Activated naive CD8-positive, alpha-beta T cell treated with anti-CD3 and anti-CD28 coated beads, Interleukin-2, amount 50 U/mL, for 24 hours (primary cell): ENCODE results near the gene PRSS22.

Experiments
- ATAC-seq: fragments of 150-1000 bp; cut with Tn5 transposase; one replicate; pipeline ENCODE4 v1.10.0; 2021
- DNase-seq: peaks from one replicate; pipeline ENCODE4 v3.0.0; 2021
- H3K27ac Mint-ChIP-seq: one replicate; pipeline ENCODE4 v1.8.0; 2021; ENCODE audit warnings: mild to moderate bottlenecking, mixed read lengths
- H3K27me3 Mint-ChIP-seq: one replicate; pipeline ENCODE4 v1.8.0; 2021; ENCODE audit warnings: mixed read lengths
- H3K36me3 Mint-ChIP-seq: one replicate; pipeline ENCODE4 v1.8.0; 2021; ENCODE audit warnings: low read depth, mixed read lengths
- H3K4me1 Mint-ChIP-seq: one replicate; pipeline ENCODE4 v1.8.0; 2021; ENCODE audit warnings: mixed read lengths
- H3K4me3 Mint-ChIP-seq: one replicate; pipeline ENCODE4 v1.8.0; 2021; ENCODE audit warnings: mild to moderate bottlenecking, moderate library complexity, mixed read lengths
- H3K9me3 Mint-ChIP-seq: one replicate; pipeline ENCODE4 v1.8.0; 2021; ENCODE audit warnings: mixed read lengths

The PRSS22 gene

DNA sequence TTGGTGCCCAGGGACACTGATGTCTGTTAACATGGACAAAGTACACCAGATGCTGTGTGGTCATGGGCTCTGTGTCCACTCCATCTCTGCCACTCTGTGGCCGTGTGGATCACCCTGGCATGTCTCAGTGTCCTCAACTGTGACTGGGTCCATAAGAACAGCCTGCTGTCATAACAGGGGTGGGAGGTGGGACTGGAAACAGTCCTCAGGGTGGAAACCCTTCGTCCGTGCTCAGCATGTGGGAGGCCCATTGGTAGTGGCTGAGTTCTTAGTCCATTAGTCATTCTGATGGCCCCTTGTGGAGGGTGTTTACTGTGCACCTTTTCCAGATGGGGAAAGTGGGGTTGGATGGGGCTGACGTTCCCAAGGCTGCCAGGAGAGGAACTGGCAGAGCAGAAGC is 37.8 kb upstream of the PRSS22 start:
- no peaks in the 10 kb centered on the region for H3K9me3 Mint-ChIP-seq
- H3K36me3 Mint-ChIP-seq = no peaks in the 10 kb centered on the region
- ATAC-seq (no peak), DNase-seq (no peak)
- H3K27ac Mint-ChIP-seq = no peak overlapping the region
- H3K4me1 Mint-ChIP-seq = no peaks in the 10 kb centered on the region
- H3K27me3 Mint-ChIP-seq = no peaks in the 10 kb centered on the region
- H3K4me3 Mint-ChIP-seq = no peak overlapping the region

DNA sequence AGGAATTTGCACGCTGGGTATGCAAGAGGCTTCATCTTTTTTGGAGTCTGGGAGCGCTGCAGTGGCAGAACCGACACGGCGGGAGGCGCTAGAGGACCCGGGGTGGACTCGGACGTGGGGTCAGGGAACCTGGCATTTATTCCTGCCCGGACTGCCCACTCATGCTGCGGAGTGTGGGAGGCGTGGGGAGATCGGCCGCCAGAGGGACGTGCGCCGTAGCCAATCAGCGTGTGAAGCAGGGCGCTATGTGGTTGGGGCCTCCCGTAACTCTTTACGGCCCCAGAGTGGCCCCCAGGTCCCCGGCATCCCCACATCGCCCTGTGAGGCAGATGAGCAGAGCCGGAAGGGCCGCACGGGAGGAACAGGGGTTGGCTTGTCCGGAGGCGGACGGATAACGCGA is 36.3 kb upstream of the PRSS22 start:
- ATAC-seq = no peak
- H3K4me3 Mint-ChIP-seq = no peak overlapping the region
- no peak for DNase-seq
- no peaks in the 10 kb centered on the region for H3K36me3 Mint-ChIP-seq
- no peak overlapping the region for H3K27ac Mint-ChIP-seq
- no peaks in the 10 kb centered on the region for H3K4me1 Mint-ChIP-seq
- H3K27me3 Mint-ChIP-seq = no peaks in the 10 kb centered on the region
- H3K9me3 Mint-ChIP-seq = no peaks in the 10 kb centered on the region

DNA sequence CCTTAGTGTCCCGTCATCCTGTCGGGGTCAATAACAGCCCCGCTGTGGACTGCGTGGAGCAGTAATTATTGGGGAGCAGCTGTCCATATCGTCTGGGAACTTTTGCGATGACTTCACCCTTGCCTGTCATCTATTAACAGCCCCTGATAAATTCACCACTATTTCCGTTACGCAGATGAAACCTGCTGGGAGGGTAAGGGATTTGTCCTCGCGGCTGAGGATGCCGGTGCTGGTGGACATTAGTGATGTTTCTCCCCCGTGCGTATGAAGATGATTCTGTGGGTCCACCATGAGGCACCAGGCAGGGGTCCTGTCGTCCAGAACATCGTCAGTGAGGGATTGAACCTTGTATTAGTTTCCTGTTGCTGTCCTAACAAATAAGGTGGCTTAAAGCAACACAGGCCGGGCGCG is 26.1 kb upstream of the PRSS22 start:
- ATAC-seq = no peak
- H3K36me3 Mint-ChIP-seq = no peaks in the 10 kb centered on the region
- peaks cover 26% of the 10 kb centered on the region for H3K4me1 Mint-ChIP-seq
- H3K4me3 Mint-ChIP-seq = peak overlapping the region; percentile 87
- no peak for DNase-seq
- no peaks in the 10 kb centered on the region for H3K27me3 Mint-ChIP-seq
- peak overlapping the region; percentile 85 for H3K27ac Mint-ChIP-seq
- peaks cover 4% of the 10 kb centered on the region for H3K9me3 Mint-ChIP-seq

DNA sequence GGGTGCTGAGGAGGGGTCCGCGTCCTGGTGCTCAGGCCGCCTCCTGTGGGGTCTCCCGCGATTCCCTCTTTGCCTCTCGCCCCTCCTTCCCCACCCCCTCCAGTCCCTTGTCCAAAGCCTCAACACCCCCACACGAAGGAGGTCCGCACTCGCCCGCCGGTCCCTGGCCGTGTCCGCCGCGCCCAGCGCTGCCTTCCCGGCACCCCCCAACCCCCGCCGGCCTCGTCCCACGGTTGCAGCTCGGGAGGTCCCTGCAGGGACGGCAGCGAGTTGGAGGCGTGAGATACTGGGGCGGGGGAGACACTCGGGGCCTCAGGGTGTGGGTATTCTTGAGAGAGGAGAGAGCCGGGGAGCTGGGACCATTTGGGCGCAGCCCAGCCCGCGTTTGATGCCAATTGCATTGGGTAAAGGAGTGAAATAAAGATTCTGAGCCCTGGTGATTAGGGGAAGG is 25.5 kb upstream of the PRSS22 start:
- peak overlapping the region; percentile 85 for H3K27ac Mint-ChIP-seq
- ATAC-seq (no peak), DNase-seq (peak; percentile 21)
- no peaks in the 10 kb centered on the region for H3K36me3 Mint-ChIP-seq
- H3K4me1 Mint-ChIP-seq = peaks cover 26% of the 10 kb centered on the region
- H3K27me3 Mint-ChIP-seq = no peaks in the 10 kb centered on the region
- peak overlapping the region; percentile 87 for H3K4me3 Mint-ChIP-seq
- peaks cover 4% of the 10 kb centered on the region for H3K9me3 Mint-ChIP-seq

DNA sequence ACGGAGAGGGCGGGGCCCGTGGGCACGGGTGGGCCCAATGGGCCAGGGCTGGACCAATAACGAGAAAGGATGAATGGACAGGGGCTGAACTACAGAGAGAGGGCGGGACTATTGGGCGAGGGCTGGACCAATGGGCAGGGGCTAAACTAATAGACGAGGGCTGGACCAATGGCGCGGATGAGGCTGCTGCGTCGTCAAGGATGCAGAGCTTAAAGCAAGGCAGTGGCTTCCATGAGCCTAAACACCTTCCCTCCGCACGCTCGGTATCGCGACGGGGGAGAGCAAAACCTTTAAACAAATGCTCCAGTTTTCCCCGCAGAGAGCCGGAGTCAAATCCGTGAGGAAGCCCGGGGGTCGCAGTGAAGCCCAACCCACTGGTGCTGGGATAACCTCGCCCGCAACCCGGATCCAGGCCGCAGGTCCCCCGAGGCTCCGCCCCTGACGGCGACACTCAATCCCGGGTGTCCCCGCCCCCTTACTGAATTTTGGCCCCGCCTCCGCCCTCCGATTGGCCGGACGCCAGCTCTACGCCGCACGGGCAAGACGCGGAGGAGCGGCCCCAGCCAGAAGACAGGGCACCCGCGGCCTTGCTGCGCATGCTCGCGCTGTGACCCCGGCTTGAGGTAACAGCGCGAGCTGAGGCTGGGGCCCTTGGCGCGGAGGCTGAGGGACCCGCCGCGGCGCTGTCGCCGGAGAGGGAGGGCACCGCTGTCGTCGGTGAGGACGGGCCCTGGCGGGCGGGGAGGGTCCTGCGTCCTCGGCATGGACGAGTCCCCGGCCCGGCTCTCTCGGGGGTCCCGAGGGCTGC is 24.9 kb upstream of the PRSS22 start, which contains the start of gene FLYWCH2:
FLYWCH2 (plus strand) TSS at position 566 of the 808 bp plus-strand sequence. CDS start 13,235 bp downstream, outside the sequence.
- DNase-seq (peak; percentile 100), ATAC-seq (peak; percentile 94)
- peak within 1 kb of the TSS; percentile 87 for H3K4me3 Mint-ChIP-seq
- H3K4me1 Mint-ChIP-seq = peaks cover 26% of the 10 kb centered on the region
- H3K27ac Mint-ChIP-seq = peak within 1 kb of the TSS; percentile 89
- H3K9me3 Mint-ChIP-seq = peaks cover 4% of the 10 kb centered on the region
- H3K27me3 Mint-ChIP-seq = no peaks in the 10 kb centered on the region
- no peaks in the 10 kb centered on the region for H3K36me3 Mint-ChIP-seq

DNA sequence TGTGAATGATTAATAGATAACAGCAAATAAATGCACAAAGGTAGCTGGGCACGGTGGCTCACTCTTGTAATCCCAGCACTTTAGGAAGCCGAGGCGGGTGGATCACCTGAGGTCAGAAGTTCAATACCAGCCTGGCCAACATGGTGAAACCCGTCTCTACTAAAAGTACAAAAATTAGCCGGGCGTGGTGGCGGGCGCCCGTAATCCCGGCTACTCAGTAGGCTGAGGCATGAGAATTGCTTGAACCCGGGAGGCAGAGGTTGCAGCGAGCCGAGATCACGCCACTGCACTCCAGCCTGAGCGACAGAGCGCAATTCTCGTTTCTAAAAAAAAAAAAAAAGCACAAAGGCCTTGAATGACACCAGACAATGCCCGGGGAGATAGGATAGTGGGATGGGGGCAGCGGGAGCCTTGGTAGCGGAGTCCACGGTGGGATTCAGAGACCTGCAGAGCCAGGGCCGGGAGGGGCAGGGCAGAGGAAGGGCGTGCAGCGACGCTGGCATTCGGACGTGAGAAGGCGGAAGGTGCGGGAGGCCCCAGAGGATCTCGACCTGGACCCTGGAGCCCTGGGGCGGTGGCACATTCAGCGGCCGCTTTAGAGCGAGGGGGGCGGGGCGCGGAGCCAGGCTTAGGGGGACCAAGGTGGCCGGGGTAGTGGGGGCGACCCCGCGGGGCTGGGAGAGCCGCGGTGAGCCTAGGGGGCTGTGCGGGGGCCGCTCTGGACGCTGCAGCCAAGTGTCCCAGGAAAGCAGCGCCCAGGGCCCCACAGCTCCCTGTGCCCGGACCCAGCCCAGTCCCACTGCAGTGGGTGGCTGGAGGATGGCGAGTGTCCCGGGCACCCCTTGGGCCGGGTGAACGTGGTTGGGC is 24.0 kb upstream of the PRSS22 start:
- peak; percentile 47 for DNase-seq
- no peaks in the 10 kb centered on the region for H3K36me3 Mint-ChIP-seq
- peaks cover 26% of the 10 kb centered on the region for H3K4me1 Mint-ChIP-seq
- H3K4me3 Mint-ChIP-seq = peak overlapping the region; percentile 87
- peaks cover 4% of the 10 kb centered on the region for H3K9me3 Mint-ChIP-seq
- no peaks in the 10 kb centered on the region for H3K27me3 Mint-ChIP-seq
- ATAC-seq = peak; percentile 11
- H3K27ac Mint-ChIP-seq = peak overlapping the region; percentile 89

DNA sequence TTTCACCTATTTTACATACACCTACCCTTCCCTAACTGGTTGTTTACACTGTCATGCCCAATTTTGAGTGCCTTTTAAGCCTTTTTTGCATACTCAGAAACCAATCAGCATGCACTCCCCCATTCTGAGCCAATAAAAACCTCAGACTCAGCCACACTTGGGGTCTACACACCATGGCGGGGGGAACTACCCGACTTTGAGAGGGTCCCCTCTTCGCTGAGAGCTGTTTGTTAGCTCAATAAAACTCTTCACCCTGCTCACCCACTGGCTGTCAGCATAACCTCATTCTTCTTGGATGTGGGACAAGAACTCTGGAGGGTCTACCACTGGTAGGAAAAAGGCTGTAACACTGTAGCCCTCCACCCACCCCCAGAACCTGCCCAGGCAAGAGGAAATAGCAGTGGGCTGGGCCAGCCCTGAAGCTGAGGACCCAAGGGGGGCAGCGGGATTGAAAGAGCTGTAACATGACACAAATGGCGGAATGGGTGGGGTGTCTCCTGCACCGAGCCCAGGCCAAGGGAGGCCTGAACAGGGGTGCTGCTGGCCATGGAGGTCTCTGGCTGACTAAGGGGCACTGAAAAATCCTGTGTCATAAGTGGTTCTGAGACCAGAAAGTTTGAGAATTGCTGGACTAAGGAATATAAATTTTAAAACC is 22.0 kb upstream of the PRSS22 start:
- Mint-ChIP-seq H3K27ac (no peak overlapping the region), H3K4me1 (peaks cover 21% of the 10 kb centered on the region), H3K27me3 (no peaks in the 10 kb centered on the region), H3K36me3 (no peaks in the 10 kb centered on the region), H3K9me3 (peaks cover 4% of the 10 kb centered on the region), H3K4me3 (no peak overlapping the region)
- DNase-seq (no peak), ATAC-seq (no peak)

DNA sequence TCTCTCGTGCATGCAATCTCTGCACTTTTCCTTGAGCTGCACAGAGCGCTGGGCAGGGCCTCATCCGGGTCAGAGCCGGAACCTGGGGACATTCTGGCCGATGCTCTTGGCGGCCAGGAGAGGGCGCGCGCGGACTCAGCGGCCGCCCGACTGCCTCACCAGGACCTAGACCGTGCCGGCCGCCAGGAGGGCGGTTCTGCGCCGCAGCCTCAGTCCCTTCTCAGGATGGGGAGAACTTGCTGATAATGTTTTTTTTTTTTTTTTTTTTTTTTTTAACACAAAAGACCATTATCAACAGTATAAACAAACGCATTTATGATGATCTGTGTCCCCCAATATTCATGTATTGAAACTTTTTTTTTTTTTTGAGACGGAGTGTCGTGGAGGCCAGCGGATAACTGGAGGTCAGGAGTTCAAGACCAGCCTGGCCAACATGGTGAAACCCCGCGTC is 17.0 kb upstream of the PRSS22 start:
- peak; percentile 99 for ATAC-seq
- no peaks in the 10 kb centered on the region for H3K36me3 Mint-ChIP-seq
- no peaks in the 10 kb centered on the region for H3K27me3 Mint-ChIP-seq
- no peak overlapping the region for H3K4me3 Mint-ChIP-seq
- DNase-seq = peak; percentile 75
- no peak overlapping the region for H3K27ac Mint-ChIP-seq
- peaks cover 4% of the 10 kb centered on the region for H3K9me3 Mint-ChIP-seq
- peaks cover 7% of the 10 kb centered on the region for H3K4me1 Mint-ChIP-seq

DNA sequence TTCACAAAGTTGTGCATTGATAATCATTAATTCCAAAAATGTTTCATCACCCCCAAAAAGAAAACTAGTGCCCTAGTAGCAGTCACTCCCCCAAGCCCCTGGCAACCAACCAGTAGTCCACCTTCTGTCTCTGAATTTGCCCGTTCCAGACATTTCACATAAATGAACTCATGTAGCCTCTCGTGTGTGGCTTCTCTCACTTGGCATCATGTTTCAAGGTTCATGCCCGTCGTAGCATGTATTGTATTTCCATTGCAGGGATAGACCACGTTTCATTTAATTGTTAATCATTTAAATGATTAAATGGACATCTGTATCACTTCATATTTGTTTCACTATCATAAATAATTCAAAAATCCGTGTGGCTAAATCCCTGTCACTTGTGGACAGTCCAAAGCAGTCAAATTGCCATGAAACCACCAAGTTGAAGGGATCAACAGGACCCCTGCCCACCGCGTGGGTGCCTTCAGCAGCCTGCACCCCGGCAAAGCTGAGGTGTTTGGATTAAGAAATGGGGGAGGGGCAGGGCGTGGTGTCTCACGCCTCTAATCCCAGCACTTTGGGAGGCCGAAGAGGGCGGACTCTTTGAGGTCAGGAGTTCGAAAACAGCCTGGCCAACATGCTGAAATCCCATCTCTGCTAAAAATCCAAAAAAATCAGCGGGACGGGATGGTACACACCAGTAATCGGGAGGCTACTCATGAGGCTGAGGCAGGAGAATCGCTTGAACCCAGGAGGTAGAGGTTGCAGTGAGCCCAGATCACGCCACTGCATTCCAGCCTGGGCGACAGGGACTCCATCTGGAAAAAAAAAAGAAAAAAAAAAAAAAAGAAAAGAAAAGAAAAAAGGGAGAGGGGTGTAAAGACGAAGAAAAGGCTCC is 16.3 kb upstream of the PRSS22 start:
- Mint-ChIP-seq H3K27me3 (peaks cover 2% of the 10 kb centered on the region), H3K9me3 (no peaks in the 10 kb centered on the region), H3K4me1 (peaks cover 9% of the 10 kb centered on the region), H3K27ac (no peak overlapping the region), H3K4me3 (no peak overlapping the region), H3K36me3 (no peaks in the 10 kb centered on the region)
- ATAC-seq (no peak), DNase-seq (no peak)

DNA sequence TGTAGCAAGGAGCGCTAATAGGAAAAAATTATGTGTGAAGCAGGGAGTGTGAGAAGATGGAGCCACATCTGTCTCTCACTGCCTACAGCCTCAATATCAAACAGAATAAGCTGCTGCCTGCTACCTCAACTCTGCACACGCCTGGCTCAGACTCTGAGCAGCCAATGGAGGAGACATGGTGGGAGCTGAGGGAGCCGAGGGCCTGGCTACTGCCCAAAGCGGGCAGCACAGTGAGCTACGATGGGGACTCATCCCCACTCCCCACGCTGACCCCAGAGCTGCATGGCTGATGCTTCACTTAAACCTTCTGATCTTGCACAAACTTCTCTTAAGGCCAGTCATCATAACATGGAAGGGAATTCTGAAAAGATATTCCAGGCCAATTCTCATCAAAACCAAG is 14.0 kb upstream of the PRSS22 start:
- Mint-ChIP-seq H3K4me1 (peaks cover 20% of the 10 kb centered on the region), H3K36me3 (no peaks in the 10 kb centered on the region), H3K27ac (no peak overlapping the region), H3K27me3 (peaks cover 2% of the 10 kb centered on the region), H3K4me3 (no peak overlapping the region), H3K9me3 (no peaks in the 10 kb centered on the region)
- no peak for ATAC-seq
- DNase-seq = no peak

DNA sequence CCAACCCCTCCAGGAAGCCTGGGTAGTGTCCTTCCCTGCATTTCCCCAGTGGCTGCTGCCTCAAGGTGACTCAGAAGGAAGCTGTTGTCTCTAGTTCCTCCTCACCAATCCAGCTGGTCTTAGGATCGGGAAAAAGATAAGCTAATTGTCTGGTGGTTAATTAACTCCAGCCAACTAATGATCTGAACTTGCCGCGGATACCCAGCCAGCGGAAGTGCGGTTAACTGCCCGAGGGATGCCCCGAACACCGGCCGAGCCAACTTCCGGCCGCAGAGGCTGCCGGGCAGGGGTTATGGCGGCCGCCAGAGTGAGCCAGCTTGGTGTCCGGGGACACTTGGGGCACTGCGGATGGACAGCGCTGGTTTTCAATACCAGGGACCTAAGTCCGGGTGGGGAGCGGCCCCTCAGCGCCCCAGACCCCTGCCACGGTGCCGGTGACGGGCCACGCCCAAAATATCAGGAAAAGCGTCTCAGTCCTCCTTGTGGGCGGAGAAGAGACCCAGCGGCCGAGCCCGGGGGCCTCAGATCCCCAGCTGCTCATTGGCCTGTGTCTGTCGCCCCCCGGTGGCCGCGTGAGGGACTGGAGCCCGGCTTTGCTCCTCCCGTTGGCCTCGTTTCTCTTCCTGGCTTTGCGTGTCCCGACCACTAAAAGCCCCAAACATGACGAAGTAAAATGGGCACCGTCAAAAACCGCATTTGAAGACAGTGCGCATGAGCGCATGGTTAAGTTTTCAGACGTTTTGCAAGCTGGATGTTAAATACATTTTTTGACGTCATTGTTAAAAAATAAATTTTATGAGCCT is 10.2 kb upstream of the PRSS22 start:
- Mint-ChIP-seq H3K36me3 (no peaks in the 10 kb centered on the region), H3K9me3 (no peaks in the 10 kb centered on the region), H3K27ac (peak overlapping the region; percentile 89), H3K4me3 (peak overlapping the region; percentile 88), H3K4me1 (peaks cover 20% of the 10 kb centered on the region), H3K27me3 (peaks cover 2% of the 10 kb centered on the region)
- ATAC-seq = peak; percentile 93
- DNase-seq = peak; percentile 99

DNA sequence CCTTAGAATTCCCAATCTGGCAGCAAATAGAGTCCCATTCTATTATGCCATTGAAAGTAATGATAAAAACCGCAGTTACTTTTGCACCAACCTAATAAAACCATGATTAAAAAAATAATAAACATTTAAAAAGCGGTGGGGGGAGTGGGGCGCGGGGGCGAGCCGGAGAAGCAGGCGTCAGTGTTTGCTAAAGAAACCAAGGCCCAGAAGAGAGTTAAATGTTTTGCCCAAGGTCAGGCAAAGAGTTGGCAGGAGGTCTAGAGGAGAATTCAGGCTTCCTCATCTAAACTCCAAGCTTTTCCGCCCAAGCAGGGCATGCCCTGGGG is 9.7 kb upstream of the PRSS22 start:
- H3K4me3 Mint-ChIP-seq = peak overlapping the region; percentile 88
- no peak for ATAC-seq
- no peaks in the 10 kb centered on the region for H3K9me3 Mint-ChIP-seq
- H3K36me3 Mint-ChIP-seq = no peaks in the 10 kb centered on the region
- H3K4me1 Mint-ChIP-seq = peaks cover 20% of the 10 kb centered on the region
- DNase-seq = no peak
- peaks cover 2% of the 10 kb centered on the region for H3K27me3 Mint-ChIP-seq
- H3K27ac Mint-ChIP-seq = peak overlapping the region; percentile 89

DNA sequence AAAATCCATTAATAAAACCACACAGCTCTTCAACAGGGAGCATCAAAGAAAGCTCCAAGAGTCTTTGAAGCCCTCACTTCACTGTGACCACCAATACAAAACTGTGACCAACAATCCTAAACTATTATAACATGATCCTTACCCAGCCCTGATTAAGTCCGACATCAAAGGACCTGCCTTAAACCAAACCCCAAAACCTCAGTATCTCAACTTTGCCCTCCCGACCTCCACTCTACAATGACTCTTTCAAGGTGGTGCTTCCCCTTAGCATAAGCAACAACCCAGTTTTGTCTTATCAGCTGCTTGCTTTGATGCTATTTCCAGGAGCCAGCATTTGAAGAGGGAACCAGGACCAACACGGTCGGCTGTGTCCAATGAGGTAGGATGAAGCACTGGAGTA is 8.5 kb upstream of the PRSS22 start:
- peak overlapping the region; percentile 2 for H3K4me3 Mint-ChIP-seq
- ATAC-seq (no peak), DNase-seq (no peak)
- H3K36me3 Mint-ChIP-seq = no peaks in the 10 kb centered on the region
- H3K27ac Mint-ChIP-seq = peak overlapping the region; percentile 12
- peaks cover 20% of the 10 kb centered on the region for H3K4me1 Mint-ChIP-seq
- no peaks in the 10 kb centered on the region for H3K9me3 Mint-ChIP-seq
- peaks cover 4% of the 10 kb centered on the region for H3K27me3 Mint-ChIP-seq
